Measurements from ENCODE around the gene CREG1.

DNA sequence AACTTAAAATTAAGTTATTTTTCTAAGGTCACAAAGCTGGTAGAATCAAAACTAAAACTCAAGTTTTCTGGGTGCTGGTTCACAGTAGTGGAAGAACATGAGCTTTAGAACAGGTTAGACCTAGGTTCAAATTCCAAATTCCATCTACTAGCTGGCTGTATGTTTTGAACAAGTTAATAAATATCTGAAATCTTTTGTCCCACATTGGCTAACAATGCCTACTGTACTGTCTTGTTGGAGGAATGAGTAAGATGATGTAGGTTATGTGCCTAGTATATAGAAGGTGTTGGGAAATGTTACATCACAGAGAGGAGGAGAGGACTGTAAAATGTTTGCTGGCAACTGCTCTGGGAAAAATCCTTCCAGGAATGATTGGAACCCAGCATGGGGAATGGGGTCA lies 21.2 kb downstream of the CREG1 start:
- TF ChIP-seq POLR2A (IDR thresholded peaks at IDR 0.05) (no peak), POLR2AphosphoS5 (IDR thresholded peaks at IDR 0.05) (no peak), EP300 (IDR thresholded peaks at IDR 0.05) (no peak)

Data from sigmoid colon (tissue), 4 donors.